ENCODE results near the gene STRIP2. TPM values are rescaled to one million over a fixed set of nuclear protein-coding genes. Genes with fewer than 3 reads are reported as not detected.
"Not testable (repeated sequence)": the region's sequence is repeated elsewhere in the genome, so short reads cannot be mapped to it uniquely, and the experiment has no call there.

STRIP2 gene
- total RNA-seq, 1 experiment from 2014 or later, result 6.5 TPM

DNA sequence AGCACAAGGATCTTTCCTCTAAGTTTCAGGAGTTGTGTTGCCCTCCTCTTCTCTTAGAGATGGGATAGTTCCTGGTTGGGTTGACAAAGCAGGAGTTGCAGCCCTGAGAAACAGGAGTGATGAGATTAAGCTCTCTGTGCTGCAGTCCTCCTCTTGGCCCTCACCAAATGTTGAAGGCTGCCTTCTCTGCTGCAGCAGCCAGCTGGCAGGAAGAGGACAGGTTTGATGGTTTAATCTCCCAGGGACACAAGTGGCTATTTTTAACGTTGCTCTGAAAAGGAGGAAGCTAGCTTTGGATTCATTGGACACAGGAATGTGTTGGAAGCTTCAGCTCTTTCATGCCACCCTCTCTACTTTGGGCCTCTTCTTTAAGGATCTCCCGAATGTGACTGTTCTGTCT, 9.4 kb downstream of the STRIP2 start:
- CTCF ChIA-PET, result interaction anchor here (0.6 to 1.5 kb wide), 3 partner anchors 9 to 219 kb away, joined by 3 to 5 read pairs (median 5); partner anchors contain the start of genes AHCYL2 and STRIP2

DNA sequence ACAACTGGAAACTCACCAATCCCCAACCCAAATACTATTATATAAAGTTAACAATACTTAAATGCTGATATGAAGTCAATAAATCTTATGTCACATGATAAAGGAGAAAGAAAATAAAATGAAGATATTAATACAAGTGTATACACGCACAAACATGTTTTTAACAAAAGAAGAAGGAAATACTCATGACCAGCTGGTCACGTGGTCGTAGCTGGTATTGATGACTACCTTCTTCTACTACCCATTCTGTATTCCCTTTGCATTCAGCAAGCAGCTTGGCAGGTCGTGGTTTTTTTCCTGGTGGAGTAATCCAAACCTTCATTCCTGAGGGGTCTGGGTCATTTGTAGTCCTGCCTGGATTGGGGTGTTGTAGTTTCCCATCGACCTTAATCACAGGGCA, 10.5 kb downstream of the STRIP2 start:
- not testable (repeated sequence) for H3K36me3 Mint-ChIP-seq (ENCODE audit: insufficient read depth, unreplicated experiment)

More for the DNA sequence above, 9.4 kb downstream of the STRIP2 start:
- no peaks in the 10 kb centered on the region for H3K36me3 ChIP-seq (ENCODE audit: control insufficient read depth, insufficient read depth, low read length)
- DNase-seq, result no peak
- H3K4me3 ChIP-seq (ENCODE audit: low read depth, low read length), result no peak overlapping the region
- BruUV-seq (replicated peaks), result no TSS peak
- H3K4me1 ChIP-seq, result no peaks in the 10 kb centered on the region; the same call in 1 of the 2 replicates
- Mint-ChIP-seq H3K4me1 (ENCODE audit: low read depth, unreplicated experiment) (no peaks in the 10 kb centered on the region), H3K36me3 (ENCODE audit: insufficient read depth, unreplicated experiment) (no peaks in the 10 kb centered on the region), H3K27me3 (ENCODE audit: insufficient read depth, unreplicated experiment) (no peaks in the 10 kb centered on the region), H3K4me3 (ENCODE audit: unreplicated experiment) (no peak overlapping the region), H3K27ac (ENCODE audit: unreplicated experiment) (no peak overlapping the region), H3K9me3 (ENCODE audit: unreplicated experiment) (no peaks in the 10 kb centered on the region)
- H3K9me3 ChIP-seq, result no peaks in the 10 kb centered on the region
- no peaks in the 10 kb centered on the region for H3K27me3 ChIP-seq (replicated peaks; ENCODE audit: control insufficient read depth, insufficient read depth, low read length)
- TF ChIP-seq, protein P1, sequence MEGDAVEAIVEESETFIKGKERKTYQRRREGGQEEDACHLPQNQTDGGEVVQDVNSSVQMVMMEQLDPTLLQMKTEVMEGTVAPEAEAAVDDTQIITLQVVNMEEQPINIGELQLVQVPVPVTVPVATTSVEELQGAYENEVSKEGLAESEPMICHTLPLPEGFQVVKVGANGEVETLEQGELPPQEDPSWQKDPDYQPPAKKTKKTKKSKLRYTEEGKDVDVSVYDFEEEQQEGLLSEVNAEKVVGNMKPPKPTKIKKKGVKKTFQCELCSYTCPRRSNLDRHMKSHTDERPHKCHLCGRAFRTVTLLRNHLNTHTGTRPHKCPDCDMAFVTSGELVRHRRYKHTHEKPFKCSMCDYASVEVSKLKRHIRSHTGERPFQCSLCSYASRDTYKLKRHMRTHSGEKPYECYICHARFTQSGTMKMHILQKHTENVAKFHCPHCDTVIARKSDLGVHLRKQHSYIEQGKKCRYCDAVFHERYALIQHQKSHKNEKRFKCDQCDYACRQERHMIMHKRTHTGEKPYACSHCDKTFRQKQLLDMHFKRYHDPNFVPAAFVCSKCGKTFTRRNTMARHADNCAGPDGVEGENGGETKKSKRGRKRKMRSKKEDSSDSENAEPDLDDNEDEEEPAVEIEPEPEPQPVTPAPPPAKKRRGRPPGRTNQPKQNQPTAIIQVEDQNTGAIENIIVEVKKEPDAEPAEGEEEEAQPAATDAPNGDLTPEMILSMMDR (IDR thresholded peaks at IDR 0.05; ENCODE audit: insufficient read depth in 1 of 2, low read depth in 1 of 2, low read length in 1 of 2, severe bottlenecking in 1 of 2, unreplicated experiment in 1 of 2), result no peak
- POLR2A ChIA-PET, result no interaction called here
- intact Hi-C loops (cut with micrococcal nuclease; ENCODE audit: unreplicated experiment), result no loop called here

DNA sequence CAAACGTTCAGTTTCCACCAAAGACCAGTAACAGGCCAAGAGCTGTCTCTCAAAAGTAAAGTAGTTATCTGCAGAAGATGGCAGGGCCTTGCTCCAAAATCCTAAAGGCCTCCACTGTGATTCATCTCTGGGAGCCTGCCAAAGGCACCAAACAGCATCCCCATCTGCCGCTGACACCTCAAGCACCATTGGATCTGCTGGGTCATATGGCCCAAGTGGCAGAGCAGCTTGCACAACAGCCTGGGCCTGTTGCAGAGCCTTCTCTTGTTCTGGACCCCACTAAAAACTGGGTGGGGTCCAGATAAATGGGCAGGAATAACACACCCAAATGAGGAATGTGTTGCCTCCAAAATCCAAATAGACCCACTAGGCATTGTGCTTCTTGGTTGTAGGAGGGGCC, 12.7 kb downstream of the STRIP2 start:
- H3K9me3 Mint-ChIP-seq (ENCODE audit: unreplicated experiment); H3K4me1 ChIP-seq; H3K27ac Mint-ChIP-seq (ENCODE audit: unreplicated experiment); H3K36me3 Mint-ChIP-seq (ENCODE audit: insufficient read depth, unreplicated experiment); H3K4me1 Mint-ChIP-seq (ENCODE audit: low read depth, unreplicated experiment); H3K27me3 ChIP-seq (replicated peaks; ENCODE audit: control insufficient read depth, insufficient read depth, low read length); DNase-seq; H3K27me3 Mint-ChIP-seq (ENCODE audit: insufficient read depth, unreplicated experiment); CTCF ChIA-PET; POLR2A ChIA-PET; H3K4me3 Mint-ChIP-seq (ENCODE audit: unreplicated experiment); H3K9me3 ChIP-seq; BruUV-seq (replicated peaks); H3K36me3 ChIP-seq (ENCODE audit: control insufficient read depth, insufficient read depth, low read length); H3K4me3 ChIP-seq (ENCODE audit: low read depth, low read length); intact Hi-C loops (cut with micrococcal nuclease; ENCODE audit: unreplicated experiment): not testable (repeated sequence)

More for the DNA sequence above, 10.5 kb downstream of the STRIP2 start:
- H3K4me3 Mint-ChIP-seq (ENCODE audit: unreplicated experiment); H3K4me1 ChIP-seq; H3K9me3 ChIP-seq; DNase-seq; H3K27me3 ChIP-seq (replicated peaks; ENCODE audit: control insufficient read depth, insufficient read depth, low read length); H3K4me3 ChIP-seq (ENCODE audit: low read depth, low read length); H3K27me3 Mint-ChIP-seq (ENCODE audit: insufficient read depth, unreplicated experiment); BruUV-seq (replicated peaks); H3K4me1 Mint-ChIP-seq (ENCODE audit: low read depth, unreplicated experiment); intact Hi-C loops (cut with micrococcal nuclease; ENCODE audit: unreplicated experiment); H3K9me3 Mint-ChIP-seq (ENCODE audit: unreplicated experiment); H3K36me3 ChIP-seq (ENCODE audit: control insufficient read depth, insufficient read depth, low read length); POLR2A ChIA-PET; CTCF ChIA-PET; H3K27ac Mint-ChIP-seq (ENCODE audit: unreplicated experiment): not testable (repeated sequence)

DNA sequence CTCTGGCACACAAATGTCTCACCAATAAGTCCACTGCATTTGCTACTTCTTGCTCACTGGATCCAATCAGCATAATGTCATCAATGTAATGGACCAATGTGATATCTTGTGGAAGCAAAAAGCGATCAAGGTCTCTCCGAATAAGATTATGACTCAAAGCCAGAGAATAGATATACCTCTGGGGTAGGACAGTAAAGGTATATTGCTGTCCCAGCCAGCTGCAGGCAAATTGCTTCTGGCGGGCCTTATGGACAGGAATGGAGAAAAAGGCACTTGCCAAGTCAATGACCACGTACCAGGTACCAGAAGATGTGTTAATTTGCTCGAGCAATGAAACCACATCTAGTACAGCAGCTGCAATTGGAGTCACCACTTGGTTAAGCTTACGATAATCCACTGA, 13.2 kb downstream of the STRIP2 start:
- POLR2A ChIA-PET; H3K4me1 ChIP-seq; H3K27me3 ChIP-seq (replicated peaks; ENCODE audit: control insufficient read depth, insufficient read depth, low read length); CTCF ChIA-PET; H3K9me3 Mint-ChIP-seq (ENCODE audit: unreplicated experiment); H3K36me3 ChIP-seq (ENCODE audit: control insufficient read depth, insufficient read depth, low read length); BruUV-seq (replicated peaks); H3K4me3 ChIP-seq (ENCODE audit: low read depth, low read length); H3K4me3 Mint-ChIP-seq (ENCODE audit: unreplicated experiment); H3K27me3 Mint-ChIP-seq (ENCODE audit: insufficient read depth, unreplicated experiment); H3K27ac Mint-ChIP-seq (ENCODE audit: unreplicated experiment); intact Hi-C loops (cut with micrococcal nuclease; ENCODE audit: unreplicated experiment); H3K9me3 ChIP-seq; H3K4me1 Mint-ChIP-seq (ENCODE audit: low read depth, unreplicated experiment); DNase-seq; H3K36me3 Mint-ChIP-seq (ENCODE audit: insufficient read depth, unreplicated experiment): not testable (repeated sequence)

DNA sequence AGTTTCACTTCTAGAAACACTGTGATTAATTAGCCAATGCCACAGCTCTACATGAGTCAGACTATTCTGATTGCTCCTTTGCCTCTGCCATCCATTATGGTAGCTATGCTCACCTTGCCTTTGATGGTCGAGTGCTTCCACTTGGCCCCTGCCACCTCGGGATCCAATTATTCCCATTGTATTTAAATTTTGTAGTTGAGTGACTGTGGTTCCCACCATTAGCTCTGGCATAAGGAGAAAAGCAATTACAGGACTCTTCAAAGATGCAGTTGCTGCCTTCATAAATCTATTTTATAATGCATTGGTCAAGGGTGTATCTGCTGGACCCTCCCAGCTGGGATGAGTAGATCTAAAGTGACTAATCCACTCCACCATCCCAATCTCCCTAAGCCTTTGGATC, 14.4 kb downstream of the STRIP2 start:
- POLR2A ChIA-PET, result not testable (repeated sequence)

More for the DNA sequence above, 14.4 kb downstream of the STRIP2 start:
- H3K9me3 ChIP-seq; H3K4me3 Mint-ChIP-seq (ENCODE audit: unreplicated experiment); intact Hi-C loops (cut with micrococcal nuclease; ENCODE audit: unreplicated experiment); H3K4me3 ChIP-seq (ENCODE audit: low read depth, low read length); BruUV-seq (replicated peaks); DNase-seq; H3K4me1 Mint-ChIP-seq (ENCODE audit: low read depth, unreplicated experiment); H3K36me3 Mint-ChIP-seq (ENCODE audit: insufficient read depth, unreplicated experiment); H3K4me1 ChIP-seq; H3K27ac Mint-ChIP-seq (ENCODE audit: unreplicated experiment); H3K27me3 ChIP-seq (replicated peaks; ENCODE audit: control insufficient read depth, insufficient read depth, low read length); CTCF ChIA-PET; H3K27me3 Mint-ChIP-seq (ENCODE audit: insufficient read depth, unreplicated experiment); H3K9me3 Mint-ChIP-seq (ENCODE audit: unreplicated experiment); H3K36me3 ChIP-seq (ENCODE audit: control insufficient read depth, insufficient read depth, low read length): not testable (repeated sequence)
